HG02798 (cell line): ENCODE measurements around the gene VPS33B.
A peak's percentile ranks its signal among the peaks of the same experiment; 100 is the strongest.

ENCODE experiments used
- ATAC-seq: cut with Tn5 transposase; IDR thresholded peaks from one replicate; pipeline ENCODE4 v1.9.1; 2021; ENCODE audit warnings: mild to moderate bottlenecking; ENCODE audit not compliant: unreplicated experiment, poor library complexity

Gene VPS33B

DNA sequence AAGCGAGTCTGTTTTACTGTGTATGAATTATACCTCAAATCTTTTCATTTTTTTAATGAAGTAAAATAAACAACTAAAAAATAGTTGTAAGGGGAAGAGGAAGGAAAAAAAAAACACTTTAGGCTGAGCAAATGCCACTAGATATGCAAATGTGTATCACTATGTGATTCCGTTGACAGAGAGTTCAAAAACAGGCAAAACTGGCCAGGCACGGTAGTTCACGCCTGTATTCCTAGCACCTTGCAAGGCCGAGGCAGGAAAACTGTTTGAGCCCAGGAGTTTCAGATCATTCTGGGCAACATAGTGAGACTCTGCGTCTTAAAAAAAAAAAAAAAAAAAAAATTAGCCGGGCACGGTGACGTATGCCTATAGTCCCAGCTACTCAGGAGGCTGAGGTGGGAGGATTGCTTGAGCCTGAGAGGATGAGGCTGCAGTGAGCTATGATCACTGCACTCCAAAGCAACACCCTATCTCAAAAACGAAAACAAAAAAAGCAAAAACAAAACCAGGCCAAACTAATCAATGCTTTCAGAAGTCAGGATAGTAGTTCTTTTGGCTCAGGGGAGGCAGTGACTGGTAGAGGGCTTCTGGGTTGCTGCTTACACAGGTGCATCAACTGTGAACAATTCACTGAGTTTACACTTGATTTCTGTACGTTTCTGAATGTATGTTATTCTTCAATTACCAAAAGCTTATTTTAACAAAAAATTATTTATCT lies 35.4 kb downstream of the VPS33B start:
- ATAC-seq = peak; percentile 58

DNA sequence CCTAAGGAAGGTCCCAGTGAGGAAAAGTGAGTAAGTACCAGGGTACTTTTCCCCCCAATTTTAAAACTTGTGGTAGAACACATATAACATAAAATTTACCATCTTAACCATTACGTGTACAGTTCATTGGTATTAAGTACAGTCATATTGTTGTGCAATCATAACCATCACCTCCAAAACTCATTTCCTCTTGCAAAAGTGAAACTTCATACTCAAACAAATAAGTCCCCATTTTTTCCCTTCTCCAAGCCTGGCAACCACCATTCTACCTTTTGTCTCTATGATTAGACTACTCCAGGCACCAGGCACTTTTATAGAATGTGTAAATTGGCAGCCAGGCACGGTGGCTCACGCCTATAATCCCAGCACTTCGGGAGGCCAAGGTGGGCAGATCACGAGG lies 40.3 kb downstream of the VPS33B start:
- peak; percentile 32 for ATAC-seq

DNA sequence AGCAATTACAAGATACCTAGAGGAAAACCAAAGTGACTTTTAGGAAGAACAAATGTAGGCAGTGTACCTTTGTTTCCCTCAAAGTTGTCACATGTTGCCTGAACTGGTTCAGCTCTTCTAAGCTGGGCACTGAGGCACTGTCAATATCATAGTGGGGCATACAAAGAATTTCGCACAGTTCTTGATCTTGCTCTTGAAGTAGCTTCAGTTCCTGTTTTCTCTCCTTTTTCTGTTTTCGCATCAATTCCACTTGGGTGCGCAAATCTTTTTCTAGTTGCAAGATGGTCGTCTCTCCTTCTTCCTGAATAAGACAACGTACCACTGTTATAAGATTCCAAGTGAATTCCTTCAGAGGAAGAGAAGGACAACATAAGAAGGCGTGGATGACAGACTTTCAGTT lies 40.7 kb downstream of the VPS33B start:
- ATAC-seq = peak; percentile 74

DNA sequence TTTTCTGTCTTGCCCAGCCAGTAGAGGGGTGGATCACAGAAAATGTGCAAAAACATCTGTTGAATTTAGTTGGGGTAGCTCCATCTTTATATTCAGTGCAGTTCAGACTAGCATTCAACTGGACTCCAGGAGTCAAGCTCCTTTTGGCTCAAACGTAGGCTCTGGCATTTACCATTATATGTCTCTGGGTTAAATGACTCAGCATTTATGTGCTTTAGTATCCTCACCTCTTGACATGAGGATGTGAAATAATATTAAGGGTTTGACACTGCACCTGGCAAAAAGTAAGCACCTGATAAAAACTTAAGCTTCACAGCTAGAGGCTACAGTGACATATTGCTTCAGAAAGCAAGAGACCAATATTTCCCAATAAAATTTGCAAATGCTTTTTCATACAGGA lies 42.8 kb downstream of the VPS33B start:
- ATAC-seq = no peak

DNA sequence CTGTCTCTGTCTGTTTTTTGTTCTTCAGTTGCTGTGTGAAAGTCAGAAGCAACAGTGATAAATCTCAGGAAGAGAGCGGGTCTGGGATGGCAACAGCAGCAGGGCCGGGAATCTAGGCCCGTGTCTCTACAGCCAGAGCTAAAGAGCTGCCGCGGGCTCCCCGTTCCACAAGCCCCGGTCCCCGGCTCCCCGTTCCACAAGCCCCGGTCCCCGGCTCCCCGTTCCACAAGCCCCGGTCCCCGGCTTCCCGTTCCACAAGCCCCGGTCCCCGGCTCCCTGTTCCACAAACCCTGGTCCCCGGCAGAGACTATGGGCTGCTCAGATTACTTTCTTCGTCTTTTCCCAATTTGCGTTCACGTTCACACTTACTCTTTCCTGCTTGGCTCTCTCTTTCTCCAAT lies 48.2 kb downstream of the VPS33B start:
- ATAC-seq = no peak

- ATAC-seq = no peak
Observed at GRCh38 chr15:90972133-90972532, 50.3 kb downstream of the VPS33B start.

GRCh38 chr15:90970274-90970673 lies 52.1 kb downstream of the VPS33B start:
- no peak for ATAC-seq

DNA sequence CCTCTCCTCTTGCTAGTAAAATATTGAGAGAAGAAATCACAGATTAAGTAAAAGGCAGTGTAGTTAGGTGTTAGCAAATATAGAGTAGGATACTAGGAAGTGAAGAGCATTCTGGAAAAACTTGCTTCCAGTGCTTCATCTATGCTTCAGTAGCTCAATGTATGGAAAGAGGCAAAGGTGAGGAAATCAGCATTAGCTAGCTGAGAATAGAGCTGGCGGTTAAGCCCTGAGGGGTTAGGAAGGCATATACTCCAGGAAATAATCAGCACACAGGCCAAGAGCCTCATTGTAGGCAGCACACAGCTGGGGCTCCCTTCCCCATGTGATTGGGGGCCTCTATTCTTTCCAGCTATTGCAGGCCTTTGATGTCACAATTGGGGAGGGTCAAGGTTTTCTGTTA lies 54.0 kb downstream of the VPS33B start:
- ATAC-seq = no peak

- ATAC-seq = no peak
Observed at GRCh38 chr15:90967206-90967605, 55.2 kb downstream of the VPS33B start.

- ATAC-seq = no peak
Observed at GRCh38 chr15:90966262-90966661, 56.1 kb downstream of the VPS33B start.

- ATAC-seq = no peak
Observed at GRCh38 chr15:90962021-90962420, 60.4 kb downstream of the VPS33B start.

- no peak for ATAC-seq
Observed at GRCh38 chr15:90960298-90961091, 61.9 kb downstream of the VPS33B start.

DNA sequence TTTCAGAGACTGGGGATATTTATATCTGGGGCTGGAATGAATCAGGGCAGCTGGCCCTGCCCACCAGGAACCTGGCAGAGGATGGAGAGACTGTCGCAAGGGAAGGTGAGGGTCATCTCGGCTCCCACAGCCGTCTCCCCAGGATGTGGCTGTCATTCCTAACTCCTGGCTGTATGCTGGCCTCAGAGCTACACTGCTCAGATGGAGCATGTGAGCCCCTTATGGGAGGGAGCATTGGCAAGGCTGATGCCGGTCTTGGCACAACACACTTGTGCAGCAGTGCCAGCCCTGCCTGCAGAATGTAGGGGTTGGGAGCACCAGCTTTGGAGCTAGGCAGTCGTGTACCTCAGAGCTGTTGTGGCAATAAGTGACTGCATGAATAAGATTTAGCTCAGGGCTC lies 62.5 kb downstream of the VPS33B start:
- no peak for ATAC-seq

- no peak for ATAC-seq
Observed at GRCh38 chr15:90959028-90959595, 63.3 kb downstream of the VPS33B start.

GRCh38 chr15:90957791-90958190 lies 64.6 kb downstream of the VPS33B start:
- ATAC-seq = no peak

DNA sequence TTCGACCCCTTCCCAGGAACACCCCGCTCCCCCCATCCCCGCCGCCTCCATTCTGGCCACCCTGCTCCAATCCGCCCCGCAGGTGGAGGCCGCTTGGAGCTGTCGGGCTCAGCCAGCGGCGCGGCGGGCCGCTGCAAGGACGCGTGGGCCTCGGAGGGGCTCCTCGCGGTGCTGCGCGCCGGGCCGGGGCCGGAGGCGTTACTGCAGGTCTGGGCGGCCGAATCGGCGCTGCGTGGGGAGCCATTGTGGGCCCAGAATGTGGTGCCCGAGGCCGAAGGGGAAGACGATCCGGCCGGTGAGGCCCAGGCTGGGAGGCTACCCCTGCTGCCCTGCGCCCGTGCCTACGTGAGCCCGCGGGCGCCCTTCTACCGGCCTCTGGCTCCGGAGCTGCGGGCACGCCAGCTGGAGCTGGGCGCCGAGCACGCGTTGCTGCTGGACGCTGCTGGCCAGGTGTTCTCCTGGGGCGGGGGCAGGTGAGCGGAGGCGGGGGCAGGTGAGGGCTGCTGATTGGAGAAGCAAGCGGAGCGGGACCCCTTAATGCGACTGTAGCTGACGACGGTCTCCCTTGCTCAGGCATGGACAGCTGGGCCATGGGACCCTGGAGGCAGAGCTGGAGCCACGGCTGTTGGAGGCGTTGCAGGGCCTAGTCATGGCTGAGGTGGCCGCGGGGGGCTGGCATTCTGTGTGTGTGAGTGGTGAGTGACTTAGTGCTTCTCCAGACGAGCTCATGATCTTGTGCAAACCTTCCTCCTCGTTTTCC lies 65.2 kb downstream of the VPS33B start:
- ATAC-seq = no peak

GRCh38 chr15:90956274-90957030 lies 65.9 kb downstream of the VPS33B start:
- no peak for ATAC-seq

GRCh38 chr15:90955624-90956273 lies 66.6 kb downstream of the VPS33B start:
- ATAC-seq = no peak
